Ramos (cell line): ENCODE results near the gene SPECC1L.

Experiments used
- in situ Hi-C: fragments of 300-500 bp; cut with MboI; formaldehyde crosslinking; loops from one replicate; pipeline ENCODE4 v1.14.3; 2022; ENCODE audit warnings: low sequenced_read_pairs; ENCODE audit not compliant: unreplicated experiment

Gene SPECC1L

DNA sequence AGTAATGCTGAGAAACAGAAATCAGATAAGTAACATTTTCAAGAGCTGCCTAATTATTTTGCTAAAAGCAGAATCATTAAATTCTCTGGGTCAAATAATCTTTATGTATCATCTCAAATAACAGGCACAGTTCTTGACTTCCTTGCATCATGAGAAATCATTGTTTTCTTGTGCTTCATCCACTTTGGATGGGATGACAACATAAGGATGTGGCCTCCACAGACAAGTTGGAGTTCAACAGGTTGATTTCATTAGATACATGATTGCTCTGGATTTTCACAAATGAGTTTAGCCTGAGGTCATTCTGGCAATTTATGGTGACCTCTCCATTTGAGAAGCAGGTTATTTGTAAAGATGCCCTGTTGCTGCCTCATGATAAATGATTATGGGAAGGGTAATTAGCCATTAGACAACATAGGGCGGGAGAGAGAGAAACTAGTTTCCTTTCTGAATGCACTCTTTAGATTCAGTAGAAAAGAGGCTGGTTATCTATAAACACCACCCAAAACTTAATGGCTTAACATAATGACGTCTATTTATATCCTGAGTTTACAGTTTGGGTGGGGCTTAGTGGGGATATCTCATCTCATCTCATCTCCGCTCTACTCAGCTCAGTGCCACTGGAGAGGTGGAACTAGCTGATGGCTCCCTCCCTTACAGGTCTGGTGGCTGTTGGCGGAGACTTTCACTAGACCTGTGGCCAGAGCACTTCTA, 121.7 kb downstream of the SPECC1L start:
- in situ Hi-C loops, result no loop called here

GRCh38 chr22:24393012-24393559, 122.5 kb downstream of the SPECC1L start:
- in situ Hi-C loops, result no loop called here

DNA sequence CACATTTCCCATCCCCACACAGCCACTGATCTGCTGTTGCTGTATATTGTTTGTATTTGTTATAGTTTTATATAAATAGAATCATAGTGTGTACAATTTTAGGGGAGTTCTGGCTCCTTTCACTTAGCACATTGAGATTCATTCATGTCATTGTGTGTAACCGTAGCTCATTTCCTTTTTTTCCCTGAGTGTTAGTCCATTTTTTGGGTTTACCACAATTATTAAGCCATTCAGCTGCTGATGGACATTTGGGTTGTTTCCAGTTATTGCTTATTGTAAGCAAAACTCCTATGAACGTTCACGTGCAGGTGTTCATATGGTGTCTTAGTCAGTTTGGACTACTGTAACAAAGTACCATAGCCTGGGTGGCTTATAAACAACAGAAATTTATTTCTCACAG, 123.2 kb downstream of the SPECC1L start:
- in situ Hi-C loops, result no loop called here

- in situ Hi-C loops, result no loop called here
These were observed 123.6 kb downstream of the SPECC1L start for GRCh38 chr22:24394254-24394653.

DNA sequence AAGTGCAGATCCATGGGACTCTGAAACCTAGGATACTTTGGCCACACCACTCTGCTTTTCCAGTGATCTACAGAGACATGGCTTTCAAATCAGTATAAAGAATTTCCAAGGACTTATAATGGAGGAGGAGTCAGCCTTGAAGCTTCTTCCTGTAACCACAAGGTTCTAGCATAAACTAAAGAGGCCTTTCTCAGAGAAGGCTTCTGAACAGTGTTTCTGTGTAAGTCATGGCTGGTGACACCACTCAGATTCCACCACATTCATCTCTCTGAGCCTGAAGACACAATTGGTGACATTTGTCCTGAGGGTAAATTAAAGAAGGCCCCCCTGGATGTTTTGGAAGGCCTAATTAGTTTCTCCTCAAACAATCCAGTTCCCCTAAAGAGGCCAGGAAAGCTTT, 127.8 kb downstream of the SPECC1L start:
- in situ Hi-C loops, result no loop called here

DNA sequence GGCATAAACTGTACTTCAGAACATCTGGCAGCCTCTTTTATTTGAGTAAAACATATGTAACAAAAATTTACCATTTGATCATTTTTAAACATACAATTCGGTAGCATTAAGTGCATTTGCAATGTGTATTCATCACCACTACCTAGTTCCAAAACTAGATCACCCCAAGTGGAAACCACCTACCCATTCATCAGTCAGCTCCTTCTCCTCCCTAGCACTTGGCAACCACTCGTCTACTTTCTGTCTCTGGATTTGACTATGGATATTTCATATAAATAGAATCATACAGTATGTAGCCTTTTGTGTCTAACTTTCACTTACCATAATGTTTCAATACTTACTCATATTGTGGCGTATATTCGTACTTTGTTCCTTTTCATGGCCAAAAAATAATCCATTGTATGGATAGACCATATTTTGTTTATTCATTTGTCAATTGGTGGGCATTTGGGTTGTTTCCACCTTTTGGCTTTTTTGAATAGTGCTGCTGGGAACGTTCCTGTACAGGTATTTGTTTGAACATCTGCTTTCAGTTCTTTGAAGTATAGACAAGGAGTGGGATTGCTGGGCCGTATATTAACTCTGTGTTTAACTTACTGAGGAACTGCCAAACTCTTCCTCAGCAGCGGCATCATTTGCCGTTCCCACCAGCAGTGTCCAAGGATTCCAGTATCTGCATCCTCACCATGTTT, 129.5 kb downstream of the SPECC1L start:
- in situ Hi-C loops, result no loop called here

DNA sequence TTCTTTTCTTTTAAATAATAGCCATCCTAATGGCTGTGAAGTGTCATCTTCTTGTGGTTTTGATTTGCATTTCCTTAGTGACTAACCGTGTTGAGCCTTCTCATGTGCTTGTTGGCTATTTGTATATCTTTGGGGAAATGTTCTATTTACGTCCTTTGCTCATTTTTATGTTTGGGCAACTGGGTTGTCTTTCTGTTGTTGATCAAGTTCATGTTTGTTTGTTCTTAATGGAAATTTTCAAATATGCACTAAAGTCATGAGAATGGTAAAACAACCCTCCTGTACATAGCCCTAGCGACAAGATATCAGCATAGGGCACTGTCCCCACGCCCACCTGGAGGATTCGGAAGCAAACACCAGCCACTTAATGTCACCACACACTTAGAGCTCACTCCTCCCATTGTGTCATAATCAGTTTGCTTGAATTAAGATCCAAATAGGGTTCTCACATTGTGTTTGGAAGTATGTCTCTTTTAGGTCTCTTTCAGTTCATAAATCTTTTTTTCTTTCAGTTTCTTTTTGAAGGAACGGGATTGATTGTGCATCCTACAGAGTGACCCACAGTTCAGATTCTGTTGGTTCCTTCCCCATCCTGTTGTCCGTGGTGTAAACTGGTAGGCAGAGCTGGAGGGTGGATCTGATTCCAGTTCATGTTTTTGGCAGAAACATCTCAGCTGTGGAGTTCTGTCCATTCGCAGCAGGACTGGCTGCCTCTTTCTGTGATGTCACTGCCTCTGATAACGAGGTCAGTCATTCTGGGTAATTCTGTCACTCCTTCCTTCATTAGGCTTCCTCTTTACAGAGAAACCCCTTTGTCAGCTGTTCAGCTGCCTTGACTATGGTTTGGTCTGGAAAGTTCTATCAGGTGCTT, 130.3 kb downstream of the SPECC1L start:
- in situ Hi-C loops, result no loop called here

DNA sequence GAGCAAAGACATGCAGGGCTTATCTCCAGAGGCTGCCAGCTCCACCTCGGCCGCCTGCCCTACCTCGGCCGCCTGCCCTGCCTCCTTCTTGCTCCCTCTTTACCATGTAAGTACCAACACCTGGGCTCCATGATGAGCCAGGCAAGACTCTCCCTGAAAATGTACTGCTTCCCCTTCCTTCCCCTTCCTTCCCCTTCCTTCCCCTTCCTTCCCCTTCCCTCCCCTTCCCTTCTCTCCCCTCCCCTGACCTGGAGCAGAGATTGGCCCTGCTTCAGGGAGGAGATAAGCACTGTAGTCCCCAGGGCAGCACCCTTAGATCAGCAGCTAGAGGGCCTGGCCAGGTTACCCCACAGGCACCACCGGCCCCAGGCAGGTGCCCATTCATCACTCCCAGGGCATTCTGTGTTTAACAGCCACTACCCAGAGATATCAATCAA, 131.3 kb downstream of the SPECC1L start:
- in situ Hi-C loops, result no loop called here

- in situ Hi-C loops, result no loop called here
These were observed 132.0 kb downstream of the SPECC1L start for GRCh38 chr22:24402460-24403192.

DNA sequence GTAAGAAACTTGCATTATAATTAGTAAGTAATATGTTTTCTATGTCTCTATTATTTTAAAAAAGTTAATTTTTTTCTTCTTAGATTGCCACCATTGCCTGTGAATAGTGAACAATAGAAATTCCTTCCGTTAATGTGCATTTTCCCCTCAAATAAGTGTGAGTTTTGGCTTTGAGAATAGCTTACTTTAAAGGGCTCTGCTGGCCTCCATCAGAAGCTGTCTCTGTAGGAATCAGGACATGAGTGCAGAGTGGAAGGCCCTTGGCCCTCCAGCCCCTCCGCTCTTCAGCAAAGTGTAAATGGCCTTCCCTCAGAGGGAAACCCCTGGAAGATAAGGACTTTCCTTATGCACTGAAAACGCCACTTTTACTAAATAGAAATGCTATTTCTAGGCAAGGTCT, 132.7 kb downstream of the SPECC1L start:
- in situ Hi-C loops, result no loop called here

GRCh38 chr22:24404561-24405275, 134.1 kb downstream of the SPECC1L start:
- in situ Hi-C loops, result no loop called here

GRCh38 chr22:24405631-24406321, 135.1 kb downstream of the SPECC1L start:
- in situ Hi-C loops, result no loop called here

- in situ Hi-C loops, result no loop called here
These were observed 136.0 kb downstream of the SPECC1L start for GRCh38 chr22:24406322-24407277.

- in situ Hi-C loops, result no loop called here
These were observed 136.6 kb downstream of the SPECC1L start for GRCh38 chr22:24407278-24407665.

GRCh38 chr22:24407884-24408283, 137.3 kb downstream of the SPECC1L start:
- in situ Hi-C loops, result no loop called here

DNA sequence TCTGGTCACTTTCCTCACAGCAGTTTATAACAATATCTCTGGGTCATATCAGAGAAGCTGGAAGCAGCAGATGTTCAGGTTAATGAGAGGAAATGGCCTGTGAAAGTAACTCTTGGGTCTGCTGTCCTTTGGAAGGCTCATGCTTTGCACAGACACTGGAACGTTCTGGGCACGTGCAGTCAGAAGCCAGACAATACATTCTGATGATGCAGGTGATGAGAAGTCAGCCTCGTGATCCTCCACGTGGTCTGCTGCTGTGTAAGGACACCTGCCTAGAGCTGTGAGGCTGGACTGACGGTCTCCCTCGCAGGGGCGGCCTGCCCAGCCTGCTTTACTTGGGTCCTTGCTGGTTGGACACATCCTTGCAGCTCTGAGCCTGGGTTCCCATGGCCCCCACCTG, 138.0 kb downstream of the SPECC1L start:
- in situ Hi-C loops, result no loop called here

DNA sequence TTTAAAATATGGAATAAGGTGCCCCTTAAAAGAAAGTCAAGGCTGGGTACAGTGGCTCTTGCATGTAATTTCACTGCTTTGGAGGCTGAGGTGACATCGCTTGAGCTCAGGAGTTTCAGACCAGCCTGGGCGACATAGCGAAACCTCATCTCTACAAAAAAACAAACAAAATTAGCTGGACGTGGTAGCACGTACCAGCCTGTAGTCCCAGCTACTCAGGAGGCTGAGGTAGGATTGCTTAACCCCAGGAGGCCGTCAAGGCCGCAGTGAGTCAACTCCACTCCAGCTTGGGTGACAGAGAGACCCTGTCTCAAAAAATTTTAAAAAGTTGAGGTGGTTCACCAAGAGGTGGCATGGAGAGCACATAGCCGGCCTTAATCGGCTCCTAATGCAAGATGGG, 139.1 kb downstream of the SPECC1L start:
- in situ Hi-C loops, result no loop called here
